GM18951 (cell line): ENCODE results near the gene CERCAM.

Source experiments
- POLR2A ChIP-seq: IDR thresholded peaks from 4 replicates; pipeline ENCODE4 v1.6.1; 2011; ENCODE audit warnings: mild to moderate bottlenecking; ENCODE audit not compliant: insufficient read length, insufficient read depth; ENCODE audit errors: extremely low read depth
- in situ Hi-C: fragments of 300-500 bp; cut with MboI; formaldehyde crosslinking; loops from one replicate; pipeline ENCODE4 v1.12.0; 2022; ENCODE audit warnings: low sequenced_read_pairs, mixed read lengths, inconsistent platforms; ENCODE audit not compliant: unreplicated experiment

The CERCAM gene

DNA sequence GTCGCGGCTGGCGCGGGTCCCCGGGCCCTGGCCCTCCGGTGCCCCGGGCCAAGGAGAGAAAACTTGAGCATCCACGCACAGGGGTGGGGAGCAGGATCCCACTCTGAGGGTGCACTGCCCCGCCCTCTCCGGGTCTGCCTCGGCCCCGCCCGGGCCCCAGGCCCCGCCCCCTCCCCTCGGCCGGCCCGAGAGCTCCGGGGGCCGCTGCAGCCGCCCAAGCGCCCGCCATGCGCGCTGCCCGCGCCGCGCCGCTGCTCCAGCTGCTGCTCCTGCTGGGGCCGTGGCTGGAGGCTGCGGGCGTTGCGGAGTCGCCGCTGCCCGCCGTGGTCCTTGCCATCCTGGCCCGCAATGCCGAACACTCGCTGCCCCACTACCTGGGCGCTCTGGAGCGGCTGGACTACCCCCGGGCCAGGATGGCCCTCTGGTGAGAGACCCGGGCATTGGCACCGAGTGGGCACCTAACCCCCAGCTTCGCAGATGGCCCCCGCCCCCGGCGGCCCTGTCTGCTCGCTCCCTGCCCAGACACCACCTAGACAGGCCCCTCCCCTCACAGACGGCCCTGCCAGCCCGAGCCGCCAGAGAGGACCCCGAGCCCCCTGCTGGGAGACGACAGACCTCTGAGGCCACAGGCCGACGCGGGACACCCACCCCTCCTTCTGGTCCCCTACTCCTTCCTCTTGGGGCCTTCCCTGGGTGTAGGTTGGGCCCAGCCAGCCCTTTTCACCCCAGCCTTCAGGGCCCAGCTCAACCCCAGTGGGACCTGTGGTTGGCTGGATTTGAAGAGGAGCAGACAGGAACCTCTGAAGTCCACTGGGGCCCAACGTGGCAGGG lies at the start of gene CERCAM:
CERCAM (plus strand) TSS at position 207 of the 831 bp plus-strand sequence; CDS start at position 228, 21 bp downstream.
- peak; percentile 41 for TF ChIP-seq POLR2A
- in situ Hi-C loops: no loop called here

DNA sequence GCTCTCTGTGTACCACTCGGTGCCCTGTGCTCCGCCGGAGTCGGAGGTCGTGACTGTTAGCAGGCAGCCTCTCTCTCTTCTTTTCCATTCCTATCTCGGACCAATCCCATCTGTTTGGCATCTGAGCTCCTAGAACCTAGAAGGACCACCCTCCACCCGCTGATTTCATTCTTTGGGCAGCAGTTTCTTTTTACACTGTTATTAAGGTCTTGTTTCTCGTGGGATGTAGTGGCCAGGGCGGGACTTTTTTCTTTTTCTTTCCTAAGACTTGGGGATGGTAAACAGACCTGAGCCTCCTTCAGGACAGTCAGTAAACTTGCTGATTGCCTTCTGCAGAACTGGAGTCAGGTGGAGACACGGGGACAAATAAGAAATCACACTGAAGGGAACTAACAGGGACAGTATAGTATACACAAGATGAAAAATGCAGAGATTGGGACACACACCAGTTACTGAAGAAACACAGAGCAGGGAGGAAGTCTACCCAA lies 49.0 kb upstream of the CERCAM start:
- TF ChIP-seq POLR2A: no peak
- in situ Hi-C loops: no loop called here

- in situ Hi-C loops: no loop called here
- no peak for TF ChIP-seq POLR2A
Observed at GRCh38 chr9:128372188-128372641, 48.4 kb upstream of the CERCAM start.

DNA sequence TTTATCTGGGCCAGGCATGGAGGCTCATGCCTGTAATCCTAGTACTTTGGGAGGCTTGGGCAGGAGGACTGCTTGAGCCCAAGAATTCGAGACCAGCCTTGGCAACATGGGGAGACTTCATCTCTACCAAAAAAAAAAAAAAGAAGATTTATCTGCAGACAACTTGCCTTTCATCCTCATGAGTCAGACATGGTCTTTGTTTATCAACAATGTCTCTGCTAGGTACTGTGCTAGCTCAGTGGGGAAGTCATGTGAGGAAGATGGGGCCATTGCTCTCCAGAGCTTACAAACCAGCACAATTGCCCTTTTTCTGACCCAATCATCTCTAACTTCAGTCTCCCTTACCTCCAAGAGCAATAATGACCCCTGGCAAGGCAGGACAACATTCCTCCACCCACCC lies 47.9 kb upstream of the CERCAM start:
- no peak for TF ChIP-seq POLR2A
- in situ Hi-C loops: no loop called here

DNA sequence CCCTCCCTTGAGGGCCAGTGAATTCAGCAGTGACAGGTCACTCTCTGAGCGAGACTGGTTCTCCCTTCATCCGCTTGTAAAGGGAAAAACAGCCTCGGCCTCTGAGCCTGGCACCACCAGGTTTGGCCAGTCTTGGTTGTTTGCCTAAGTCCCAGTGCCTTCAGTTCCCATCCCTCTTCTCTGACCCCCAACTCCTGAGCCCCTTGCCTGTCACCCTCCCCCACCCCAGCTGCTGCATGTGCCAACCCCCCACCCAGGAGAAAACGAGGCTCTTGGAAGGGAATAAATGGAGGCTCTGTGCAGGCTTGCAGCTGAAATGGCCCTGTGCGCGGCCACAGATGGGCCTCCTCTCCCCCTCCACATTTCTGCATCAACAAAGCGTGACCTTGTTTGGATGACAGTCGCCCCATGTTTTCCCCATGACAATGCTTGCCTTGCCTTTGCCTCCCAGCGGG lies 46.4 kb upstream of the CERCAM start:
- no peak for TF ChIP-seq POLR2A
- in situ Hi-C loops: no loop called here

- in situ Hi-C loops: no loop called here
- no peak for TF ChIP-seq POLR2A
Observed at GRCh38 chr9:128375865-128376264, 44.8 kb upstream of the CERCAM start.

DNA sequence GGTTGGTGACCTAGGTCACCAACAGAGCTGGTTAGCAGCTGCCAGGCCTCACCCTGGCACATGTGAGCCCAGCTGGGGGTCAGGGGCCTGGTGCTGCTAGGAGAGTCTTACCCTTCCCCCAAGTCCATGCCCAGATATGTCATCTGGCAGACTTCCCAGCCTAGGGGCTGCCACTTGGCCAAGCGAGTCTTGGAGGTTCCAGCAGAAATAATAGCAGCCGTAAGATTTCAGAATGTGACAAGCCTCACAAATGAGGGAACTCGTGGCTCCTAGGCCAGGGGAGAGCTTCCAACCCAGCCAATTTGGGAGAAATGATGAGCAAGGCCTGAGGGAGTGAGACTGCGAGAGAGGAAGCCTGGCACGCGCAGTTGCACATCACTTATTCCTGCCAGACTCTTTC lies 38.4 kb upstream of the CERCAM start:
- in situ Hi-C loops: no loop called here

DNA sequence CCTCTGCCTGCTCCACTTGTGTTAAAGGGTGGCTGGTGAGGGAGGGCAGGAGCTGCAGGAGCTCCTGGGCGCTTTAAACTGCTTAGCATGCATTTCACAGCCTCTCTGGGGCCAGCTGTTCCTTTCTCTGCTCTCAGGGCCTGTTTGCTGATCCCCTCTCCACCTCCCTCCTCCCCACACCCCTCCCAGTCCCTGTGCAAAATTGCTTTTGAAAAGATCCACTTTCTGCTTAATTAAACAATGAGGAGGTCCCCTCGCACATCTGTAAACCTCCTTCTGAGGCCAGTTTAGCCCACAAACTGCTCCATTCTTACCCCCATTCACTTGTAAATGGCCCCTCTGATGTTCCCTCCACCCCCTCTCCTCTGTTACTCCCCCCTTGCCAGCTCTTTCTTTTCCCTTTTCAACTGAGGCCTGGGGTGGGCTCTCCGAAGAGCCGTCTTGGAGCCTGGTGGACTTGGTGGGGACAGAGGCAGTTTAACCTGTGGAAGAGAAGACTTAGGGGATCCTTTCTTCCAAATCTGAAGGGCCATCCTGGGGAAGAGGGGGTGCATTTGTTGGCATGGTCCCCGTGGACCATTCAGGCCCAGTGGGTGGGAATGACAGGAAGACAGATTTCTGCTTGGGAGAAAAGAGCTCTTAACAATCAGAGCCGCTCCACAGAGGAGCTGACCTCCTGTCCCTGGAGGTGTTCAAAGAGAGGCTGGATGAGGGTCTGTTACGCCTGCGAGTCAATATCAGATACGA lies 37.5 kb upstream of the CERCAM start:
- TF ChIP-seq POLR2A: no peak
- in situ Hi-C loops: no loop called here

More for the DNA sequence above, 38.4 kb upstream of the CERCAM start:
- TF ChIP-seq POLR2A: no peak

DNA sequence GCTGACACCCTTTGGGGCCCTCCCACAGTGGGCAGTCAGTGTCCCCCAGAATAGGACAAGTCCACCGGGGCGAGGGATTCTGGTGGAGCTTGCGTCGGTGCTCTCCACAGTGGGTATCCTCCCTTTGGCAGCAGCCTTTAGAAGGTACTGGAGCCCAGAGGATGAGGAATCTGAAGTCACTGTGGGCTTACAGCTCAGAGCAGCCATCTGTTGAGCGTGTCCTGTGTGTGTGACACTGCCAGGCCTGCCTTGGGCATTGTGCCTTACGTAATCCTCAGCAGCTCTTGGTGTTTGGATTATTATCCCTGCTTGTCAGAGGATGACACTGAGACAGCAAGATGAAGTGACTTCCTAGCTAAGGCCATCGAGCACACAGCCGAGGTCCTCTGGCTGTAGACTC lies 36.9 kb upstream of the CERCAM start:
- TF ChIP-seq POLR2A: no peak
- in situ Hi-C loops: no loop called here

DNA sequence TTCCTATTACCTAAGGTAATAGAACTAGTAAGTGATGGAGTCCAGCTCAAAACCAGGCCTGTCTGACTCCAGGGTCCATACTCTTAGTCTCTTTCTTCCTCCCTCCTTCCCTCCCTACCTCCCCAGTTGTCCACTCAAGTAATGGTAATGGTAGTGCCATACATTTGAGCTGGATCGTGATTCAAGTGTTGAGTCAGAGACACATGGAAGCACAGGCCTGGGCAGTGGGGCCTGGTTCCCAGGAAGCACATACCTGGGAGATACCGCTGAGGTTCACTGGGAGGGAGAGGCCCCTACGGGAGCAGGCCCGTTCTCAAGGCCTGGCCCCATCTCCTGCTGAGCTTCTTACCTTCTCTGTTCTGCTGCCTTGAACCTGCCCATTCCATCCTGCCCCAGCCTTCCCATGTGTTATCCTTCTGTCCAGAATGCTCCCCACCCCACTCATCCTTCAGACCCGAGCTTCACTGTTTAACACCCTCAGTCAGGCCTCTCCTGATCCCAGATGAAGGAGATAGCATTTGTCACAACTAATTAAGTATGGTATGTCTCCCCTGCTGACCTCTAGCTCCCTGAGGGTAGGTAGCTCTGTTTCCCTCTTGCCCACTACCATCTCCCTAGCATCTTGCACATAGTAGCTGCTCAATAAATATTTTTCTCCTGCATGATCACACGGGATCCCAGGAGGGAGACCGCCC lies 35.7 kb upstream of the CERCAM start:
- in situ Hi-C loops: no loop called here
- TF ChIP-seq POLR2A: no peak

- no peak for TF ChIP-seq POLR2A
- in situ Hi-C loops: no loop called here
Observed at GRCh38 chr9:128385496-128386460, 34.9 kb upstream of the CERCAM start.

DNA sequence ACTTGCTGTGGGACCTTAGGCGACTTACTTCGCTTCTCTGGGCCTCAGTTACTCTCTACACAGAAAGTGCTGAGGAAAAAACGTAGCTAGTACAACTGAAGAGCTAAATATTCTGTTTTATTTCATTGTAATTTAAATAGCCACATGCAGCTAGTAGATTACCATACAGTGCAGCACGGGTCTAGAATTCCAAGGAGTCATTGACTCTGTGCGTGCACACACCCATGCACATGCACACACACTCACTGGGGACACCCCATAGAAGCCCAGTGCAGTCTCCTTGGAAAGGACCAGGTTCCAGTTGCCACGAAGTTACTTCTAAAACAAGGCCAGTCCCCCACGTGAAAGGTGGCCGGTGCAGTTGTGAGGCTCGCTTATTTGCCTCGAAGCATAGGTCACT lies 32.5 kb upstream of the CERCAM start:
- in situ Hi-C loops: no loop called here
- no peak for TF ChIP-seq POLR2A

- TF ChIP-seq POLR2A: no peak
- in situ Hi-C loops: no loop called here
Observed at GRCh38 chr9:128389395-128390149, 31.1 kb upstream of the CERCAM start.
